ENCODE measurements around the gene CTSD.

DNA sequence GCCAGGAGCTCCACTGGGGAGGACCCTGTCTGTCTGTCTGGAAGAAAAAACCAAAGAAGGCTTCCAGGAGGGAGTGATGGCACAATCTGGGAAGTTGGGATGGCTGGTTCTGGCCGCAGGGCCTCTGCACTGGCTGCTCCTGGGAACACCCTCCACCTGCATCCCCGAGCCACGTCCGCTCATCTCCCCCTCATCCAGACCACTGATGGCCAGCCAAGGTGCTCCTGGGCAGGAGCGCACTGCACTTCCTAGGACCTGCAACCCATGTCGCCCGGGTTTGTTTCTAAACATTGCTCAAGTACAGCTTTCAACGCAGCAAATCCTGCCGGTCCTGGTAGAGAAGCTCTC lies 8.4 kb downstream of the CTSD start:
- TF ChIP-seq FOXK2 (IDR thresholded peaks at IDR 0.05) (no peak), ARNT (IDR thresholded peaks at IDR 0.05) (no peak), FOXM1 (IDR thresholded peaks at IDR 0.05; ENCODE audit: borderline replicate concordance) (no peak), ZNF384 (IDR thresholded peaks at IDR 0.05) (no peak), TARDBP (IDR thresholded peaks at IDR 0.05) (no peak), BHLHE40 (IDR thresholded peaks at IDR 0.05; ENCODE audit: borderline replicate concordance) (no peak)

All from HEK293T (cell line).